Small intestine (tissue), 7 donors: Measurements from ENCODE around the gene SMOC1. TPM values are rescaled to one million over a fixed set of nuclear protein-coding genes. Genes with fewer than 3 reads are reported as not detected.

Experiments used
- DNase-seq, 2 donors: peaks; one replicate each; pipeline versions ENCODE4 v3.0.0 to v3.0.0-alpha.2; 2013
- FAIRE-seq: peaks from 2 replicates; lab custom pipeline; 2012; peaks lifted over from hg19 to GRCh38; lab: Jason Lieb, UNC
- H3K27ac ChIP-seq, 3 donors: one replicate each; pipeline ENCODE4 v1.5.1; 2013; ENCODE audit warnings: low read length in 2 of 3, mild to moderate bottlenecking in 2 of 3, control low read depth in 1 of 3, inconsistent platforms in 1 of 3, low read depth in 1 of 3, moderate library complexity in 1 of 3
- H3K27me3 ChIP-seq, 3 donors: one replicate each; pipeline ENCODE4 v1.6.1; 2013; ENCODE audit warnings: low read length in 3 of 3, inconsistent platforms in 1 of 3; ENCODE audit not compliant: control insufficient read depth in 3 of 3, insufficient read depth in 3 of 3
- H3K36me3 ChIP-seq, 3 donors: one replicate each; pipeline ENCODE4 v1.6.1; 2013; ENCODE audit warnings: low read length in 3 of 3, inconsistent platforms in 1 of 3, low read depth in 1 of 3, mild to moderate bottlenecking in 1 of 3, moderate library complexity in 1 of 3; ENCODE audit not compliant: control insufficient read depth in 3 of 3, insufficient read depth in 2 of 3
- H3K4me1 ChIP-seq, 3 donors: one replicate each; pipeline ENCODE4 v1.6.1; 2013; ENCODE audit warnings: low read length in 2 of 3, inconsistent platforms in 1 of 3, low read depth in 1 of 3, mild to moderate bottlenecking in 1 of 3, moderate library complexity in 1 of 3; ENCODE audit not compliant: control insufficient read depth in 3 of 3, insufficient read depth in 2 of 3
- H3K4me3 ChIP-seq, 3 donors: one replicate each; pipeline ENCODE4 v1.5.1; 2013; ENCODE audit warnings: low read length in 3 of 3, control low read depth in 1 of 3, inconsistent platforms in 1 of 3, low read depth in 1 of 3, mild to moderate bottlenecking in 1 of 3, moderate library complexity in 1 of 3
- H3K9me3 ChIP-seq, 2 donors: one replicate each; pipeline ENCODE4 v1.6.1; 2013; ENCODE audit warnings: low read depth in 1 of 2, low read length in 1 of 2; ENCODE audit not compliant: control insufficient read depth in 2 of 2, insufficient read depth in 1 of 2
- WGBS, 3 donors: extraction: QIAGEN DNeasy Blood & Tissue Kit; methylation state at CpG; one replicate each; pipeline ENCODE4 v1.1.7; 2013; 5-methylcytosine and 5-hydroxymethylcytosine counted together
- polyA plus RNA-seq, 4 donors: library from polyadenylated mRNA; stranded (reverse) in 3 of 4; unstranded in 1 of 4; fragments of 200-250 nt in 3 of 4; fragments of 120-200 nt in 1 of 4; gene quantifications; one replicate each; pipeline versions ENCODE4 v1.2.1 to v1.2.3, GENCODE V29; 2013
- donor health status: healthy with polysubstance abuse.
- donor health status: control.
- donor health status: control.
- donor health status: Bipolar disorder and iron deficiency.
- donor health status: healthy.

The SMOC1 gene
- polyA plus RNA-seq, 4 donors, result 0.94 to 3.5 (median 1.9) TPM; not detected in 1

DNA sequence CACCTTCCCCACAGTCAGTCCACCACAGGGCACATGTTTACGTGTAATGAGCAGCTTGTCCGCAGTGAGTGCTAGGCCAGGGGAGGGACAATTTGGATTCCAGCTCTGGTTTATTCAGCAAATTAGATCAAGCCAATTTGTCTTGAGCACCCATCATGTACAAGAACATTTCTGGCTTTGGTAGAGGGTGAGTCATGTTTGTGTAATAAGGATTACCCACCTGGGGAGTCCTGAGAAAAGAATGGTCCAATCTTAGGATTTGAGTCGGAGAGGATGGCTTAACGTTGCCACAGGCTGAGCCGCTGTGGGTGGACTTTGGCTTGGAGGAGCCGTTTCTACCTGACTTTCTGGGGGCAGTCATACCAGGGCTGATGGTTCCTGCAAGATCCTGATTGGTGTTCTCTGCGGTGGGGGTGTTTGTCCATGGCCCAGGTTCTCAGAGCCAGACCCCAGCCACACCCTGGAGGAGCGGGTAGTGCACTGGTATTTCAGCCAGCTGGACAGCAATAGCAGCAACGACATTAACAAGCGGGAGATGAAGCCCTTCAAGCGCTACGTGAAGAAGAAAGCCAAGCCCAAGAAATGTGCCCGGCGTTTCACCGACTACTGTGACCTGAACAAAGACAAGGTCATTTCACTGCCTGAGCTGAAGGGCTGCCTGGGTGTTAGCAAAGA is 143.7 kb downstream of the SMOC1 start:
- Histone ChIP-seq H3K27me3 (no peaks in the 10 kb centered on the region), H3K27ac (no peak overlapping the region), H3K4me3 (no peak overlapping the region), H3K4me1 (no peaks in the 10 kb centered on the region), H3K36me3 (no peaks in the 10 kb centered on the region), H3K9me3 (no peaks in the 10 kb centered on the region)
- DNase-seq (no peak), FAIRE-seq (no peak)
- 85 to 91% (median 87%) methylated on average over 15 of the region's 15 CpGs for whole genome bisulfite sequencing, 3 donors

DNA sequence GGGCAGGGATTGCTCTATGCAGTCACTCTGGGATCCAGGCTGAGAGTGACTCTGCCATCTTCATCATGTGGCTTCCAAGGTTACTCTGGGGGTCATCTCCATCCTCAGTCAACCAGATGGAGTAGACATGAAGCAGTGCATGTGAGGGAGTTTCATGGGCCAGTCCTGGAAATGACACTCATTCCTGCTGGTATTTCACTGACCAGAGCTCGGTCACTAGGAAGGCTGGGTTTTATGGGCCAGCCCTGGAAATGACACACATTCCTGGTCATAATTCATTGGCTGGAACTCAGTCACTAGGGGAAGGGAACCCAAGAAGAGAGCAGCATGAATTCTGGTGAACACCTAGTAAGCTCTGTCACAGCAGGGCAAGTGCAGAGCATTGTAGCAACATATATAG is 144.7 kb downstream of the SMOC1 start:
- H3K27ac ChIP-seq, result no peak overlapping the region

DNA sequence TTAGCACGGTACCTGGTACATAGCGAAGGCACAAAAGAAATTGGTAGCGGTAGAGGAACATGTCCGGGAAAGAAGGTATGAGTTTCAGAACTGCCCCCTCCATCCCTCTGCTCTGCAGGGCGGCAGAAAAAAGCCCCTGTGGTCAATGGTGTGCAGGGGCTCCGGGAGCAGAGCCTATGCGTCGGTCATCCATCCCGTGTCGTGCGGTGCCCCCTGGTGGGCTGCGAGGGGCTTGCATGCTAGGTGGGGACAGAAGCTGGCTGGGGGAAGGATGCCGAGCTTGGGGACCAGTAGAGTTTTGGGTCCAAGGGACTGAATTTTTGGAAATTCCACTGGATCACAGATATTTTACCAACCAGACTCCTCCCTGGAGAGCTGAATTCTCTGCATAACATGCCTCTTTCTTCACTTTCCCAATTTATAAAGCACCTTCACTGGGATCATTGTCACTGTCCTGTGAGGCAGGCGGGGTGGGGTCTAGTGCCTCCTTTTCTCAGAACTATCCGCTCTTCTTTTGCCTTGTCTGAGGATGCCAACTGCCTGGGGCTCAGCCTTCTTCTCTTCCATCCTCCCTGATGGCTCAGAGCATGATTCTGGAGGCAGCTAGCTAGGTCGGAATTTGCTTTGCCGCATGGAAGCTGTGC is 148.7 kb downstream of the SMOC1 start:
- H3K27me3 ChIP-seq, result no peaks in the 10 kb centered on the region
- H3K36me3 ChIP-seq, result no peaks in the 10 kb centered on the region
- WGBS, 3 donors, result 33 to 37% (median 36%) methylated on average over 17 of the region's 17 CpGs
- no peak overlapping the region for H3K27ac ChIP-seq
- FAIRE-seq (no peak), DNase-seq (peak; percentile 35 to 70)
- H3K9me3 ChIP-seq, result no peaks in the 10 kb centered on the region
- no peaks in the 10 kb centered on the region for H3K4me1 ChIP-seq
- no peak overlapping the region for H3K4me3 ChIP-seq

More for the DNA sequence above, 144.7 kb downstream of the SMOC1 start:
- no peaks in the 10 kb centered on the region for H3K27me3 ChIP-seq
- no peaks in the 10 kb centered on the region for H3K4me1 ChIP-seq
- no peaks in the 10 kb centered on the region for H3K9me3 ChIP-seq
- H3K4me3 ChIP-seq, result no peak overlapping the region
- FAIRE-seq (no peak), DNase-seq (no peak)
- WGBS, 3 donors, result 6 to 41% (median 37%) methylated on average over 1 of the region's 1 CpG
- no peaks in the 10 kb centered on the region for H3K36me3 ChIP-seq

DNA sequence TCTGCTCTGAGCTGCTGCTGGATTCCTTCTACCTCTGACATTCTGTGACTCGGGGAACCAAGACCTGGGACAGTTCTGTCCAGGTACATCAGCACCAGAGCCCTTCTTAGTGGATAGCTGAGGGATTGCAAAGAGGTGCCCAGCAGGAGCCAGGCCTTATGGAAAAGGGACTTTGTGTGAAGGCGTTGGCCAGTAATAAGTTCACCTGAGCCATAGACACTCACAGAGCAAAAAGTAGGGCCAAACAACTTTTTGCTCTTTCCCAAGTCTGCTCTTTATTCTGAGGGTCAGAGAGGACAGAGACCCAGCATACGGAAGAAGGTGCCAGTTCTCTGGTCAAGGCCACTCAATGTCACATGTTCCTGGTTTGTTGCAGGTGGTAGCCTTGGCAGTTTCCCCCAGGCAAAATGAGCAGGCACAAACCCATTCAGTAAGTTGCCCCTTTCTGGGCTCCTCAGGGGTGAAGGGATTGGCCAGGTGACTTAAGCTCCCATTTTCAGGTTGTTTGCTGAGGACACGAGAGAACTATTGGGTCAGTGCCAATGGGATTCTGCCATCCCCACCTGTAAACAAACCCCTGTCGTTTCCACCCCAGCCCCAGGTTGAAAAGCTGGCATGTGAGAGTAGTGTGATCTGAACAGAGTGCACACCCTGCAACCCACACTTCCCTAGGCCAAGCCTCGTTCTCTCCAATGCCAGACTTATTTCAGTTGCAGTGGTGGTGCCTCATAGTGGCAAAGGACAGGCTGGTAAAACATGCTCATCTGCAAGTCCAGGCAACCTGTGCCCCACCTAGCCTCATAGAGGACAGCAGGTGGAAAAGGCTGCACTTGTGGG is 150.3 kb downstream of the SMOC1 start:
- Histone ChIP-seq H3K36me3 (no peaks in the 10 kb centered on the region), H3K4me1 (no peaks in the 10 kb centered on the region), H3K27ac (no peak overlapping the region), H3K27me3 (no peaks in the 10 kb centered on the region), H3K9me3 (no peaks in the 10 kb centered on the region), H3K4me3 (no peak overlapping the region)
- no peak for FAIRE-seq
- 46 to 65% (median 49%) methylated on average over 6 of the region's 6 CpGs for WGBS, 3 donors
- no peak for DNase-seq

DNA sequence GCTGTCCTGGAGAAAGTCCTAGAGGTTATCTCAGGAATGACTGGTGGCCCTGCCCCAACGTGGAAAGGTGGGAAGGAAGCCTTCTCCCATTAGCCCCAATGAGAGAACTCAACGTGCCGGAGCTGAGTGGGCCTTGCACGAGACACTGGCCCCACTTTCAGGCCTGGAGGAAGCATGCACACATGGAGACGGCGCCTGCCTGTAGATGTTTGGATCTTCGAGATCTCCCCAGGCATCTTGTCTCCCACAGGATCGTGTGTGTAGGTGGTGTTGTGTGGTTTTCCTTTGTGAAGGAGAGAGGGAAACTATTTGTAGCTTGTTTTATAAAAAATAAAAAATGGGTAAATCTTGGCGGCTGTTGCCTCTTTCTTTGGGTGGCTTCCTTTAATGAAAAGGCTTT is 152.8 kb downstream of the SMOC1 start:
- H3K27ac ChIP-seq, result no peak overlapping the region
- 76 to 82% (median 82%) methylated on average over 9 of the region's 9 CpGs for WGBS, 3 donors
- H3K4me3 ChIP-seq, result no peak overlapping the region
- no peaks in the 10 kb centered on the region for H3K9me3 ChIP-seq
- DNase-seq, result no peak
- H3K27me3 ChIP-seq, result no peaks in the 10 kb centered on the region
- H3K4me1 ChIP-seq, result no peaks in the 10 kb centered on the region
- no peak for FAIRE-seq
- H3K36me3 ChIP-seq, result no peaks in the 10 kb centered on the region

DNA sequence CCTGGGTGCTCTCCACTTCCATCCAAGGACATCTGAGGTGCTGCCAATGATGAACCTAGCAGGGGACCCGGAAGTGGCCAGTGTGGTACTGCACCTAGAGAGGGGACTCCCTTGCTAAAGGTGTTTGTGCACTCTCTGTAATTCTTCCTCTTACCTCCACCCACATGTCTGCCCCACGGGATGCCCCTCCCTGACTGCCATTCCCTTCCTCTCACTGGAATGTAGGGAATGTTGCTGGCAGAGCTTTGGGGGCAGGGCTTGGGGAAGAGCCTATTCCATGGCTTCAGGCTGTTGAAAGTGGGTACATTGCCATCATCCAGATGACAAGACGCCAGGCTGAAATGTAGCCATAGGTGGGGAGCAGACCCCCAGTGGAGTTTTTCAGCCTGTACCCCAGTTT is 153.2 kb downstream of the SMOC1 start:
- H3K27ac ChIP-seq, result no peak overlapping the region
- H3K9me3 ChIP-seq, result no peaks in the 10 kb centered on the region
- H3K27me3 ChIP-seq, result no peaks in the 10 kb centered on the region
- WGBS, 3 donors, result 59 to 61% (median 59%) methylated on average over 3 of the region's 3 CpGs
- no peak overlapping the region for H3K4me3 ChIP-seq
- DNase-seq (no peak), FAIRE-seq (no peak)
- no peaks in the 10 kb centered on the region for H3K4me1 ChIP-seq
- no peaks in the 10 kb centered on the region for H3K36me3 ChIP-seq

DNA sequence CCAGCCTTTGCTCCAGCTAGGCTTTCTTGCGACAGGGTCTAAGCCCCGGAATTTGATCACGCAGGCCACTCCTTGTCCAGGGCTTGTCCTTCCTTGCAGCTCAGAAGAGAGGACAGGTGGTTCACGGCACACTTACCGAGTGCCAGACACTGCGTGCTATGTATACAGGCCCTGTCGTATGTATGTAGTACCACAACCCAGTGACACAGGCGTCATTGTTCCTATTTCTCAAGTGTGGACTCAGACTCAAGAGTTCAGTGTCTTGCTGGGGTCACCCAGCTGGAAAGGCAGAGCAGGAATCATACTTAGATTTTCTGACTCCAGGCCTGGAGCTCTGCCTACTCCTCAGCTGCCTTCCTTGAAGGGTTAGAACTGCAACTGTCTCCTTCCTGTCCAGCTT is 153.9 kb downstream of the SMOC1 start:
- 76 to 87% (median 82%) methylated on average over 8 of the region's 8 CpGs for WGBS, 3 donors
- Histone ChIP-seq H3K27ac (no peak overlapping the region), H3K9me3 (no peaks in the 10 kb centered on the region), H3K27me3 (no peaks in the 10 kb centered on the region), H3K36me3 (no peaks in the 10 kb centered on the region), H3K4me3 (no peak overlapping the region), H3K4me1 (no peaks in the 10 kb centered on the region)
- DNase-seq (no peak), FAIRE-seq (no peak)

DNA sequence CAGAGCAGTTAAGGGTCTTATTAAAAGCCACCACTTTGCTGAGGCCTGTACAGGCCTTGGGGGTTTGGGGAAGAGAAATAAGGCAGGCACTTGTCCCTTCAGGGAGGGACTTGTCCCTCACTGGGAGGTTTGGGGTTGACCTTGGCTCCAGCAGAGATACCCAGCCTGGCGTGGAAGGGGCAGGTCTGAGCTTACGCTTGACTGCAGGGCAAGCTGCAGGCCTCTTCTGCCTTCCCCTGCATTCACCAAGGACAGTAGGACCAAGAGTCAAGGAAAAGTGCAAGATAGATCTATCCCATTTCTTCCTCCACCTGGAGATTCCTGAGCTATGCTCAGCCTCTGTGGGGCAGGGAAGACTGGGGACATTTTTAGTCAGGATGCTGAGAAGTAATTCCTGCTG is 154.3 kb downstream of the SMOC1 start:
- H3K4me1 ChIP-seq, result no peaks in the 10 kb centered on the region
- no peaks in the 10 kb centered on the region for H3K36me3 ChIP-seq
- WGBS, 3 donors, result 75 to 84% (median 78%) methylated on average over 2 of the region's 2 CpGs
- no peaks in the 10 kb centered on the region for H3K27me3 ChIP-seq
- no peak overlapping the region for H3K4me3 ChIP-seq
- DNase-seq (no peak), FAIRE-seq (no peak)
- no peaks in the 10 kb centered on the region for H3K9me3 ChIP-seq
- H3K27ac ChIP-seq, result no peak overlapping the region
